Nephron (organoid): ENCODE data around the gene ROPN1.
"Not testable (repeated sequence)": the region's sequence is repeated elsewhere in the genome, so short reads cannot be mapped to it uniquely, and the experiment has no call there.

ENCODE experiments used
- H3K27ac Mint-ChIP-seq, 3 experiments: 2 replicates each; pipeline ENCODE4 v1.8.0; 2020; ENCODE audit warnings: mixed read lengths in 3 of 3, mild to moderate bottlenecking in 2 of 3, moderate library complexity in 1 of 3
- H3K27me3 Mint-ChIP-seq: 2 replicates; pipeline ENCODE4 v1.8.0; 2021; ENCODE audit warnings: low read depth, mild to moderate bottlenecking, moderate library complexity, mixed read lengths
- H3K36me3 Mint-ChIP-seq: 2 replicates; pipeline ENCODE4 v1.8.0; 2020; ENCODE audit warnings: low read depth, mixed read lengths
- H3K4me1 Mint-ChIP-seq: 2 replicates; pipeline ENCODE4 v1.8.0; 2020; ENCODE audit warnings: mixed read lengths
- H3K4me3 Mint-ChIP-seq, 3 experiments: 2 replicates each; pipeline ENCODE4 v1.8.0; 2020; ENCODE audit warnings: mild to moderate bottlenecking in 3 of 3, mixed read lengths in 3 of 3, moderate library complexity in 2 of 3
- H3K9me3 Mint-ChIP-seq: 2 replicates; pipeline ENCODE4 v1.8.0; 2020; ENCODE audit warnings: mixed read lengths
- CTCF ChIP-seq, 3 experiments: fragments of 200-600 bp; sonication (generic); IDR thresholded peaks; one replicate each; pipeline ENCODE4 v1.5.0; 2021; ENCODE audit warnings: antibody characterized with exemption in 3 of 3; ENCODE audit not compliant: unreplicated experiment in 3 of 3

ROPN1 gene

GRCh38 chr3:123991730-123992588 is at the start of gene ROPN1:
ROPN1 (minus strand) TSS chr3:123992124; CDS start chr3:123980481, 11,643 bp downstream.
- H3K27ac Mint-ChIP-seq, H3K9me3 Mint-ChIP-seq, H3K4me1 Mint-ChIP-seq, H3K36me3 Mint-ChIP-seq: not testable (repeated sequence)
- Mint-ChIP-seq H3K27me3 (peaks cover 37% of the 10 kb centered on the region), H3K4me3 (peak within 1 kb of the TSS; percentile 72 to 80 (median 80))

DNA sequence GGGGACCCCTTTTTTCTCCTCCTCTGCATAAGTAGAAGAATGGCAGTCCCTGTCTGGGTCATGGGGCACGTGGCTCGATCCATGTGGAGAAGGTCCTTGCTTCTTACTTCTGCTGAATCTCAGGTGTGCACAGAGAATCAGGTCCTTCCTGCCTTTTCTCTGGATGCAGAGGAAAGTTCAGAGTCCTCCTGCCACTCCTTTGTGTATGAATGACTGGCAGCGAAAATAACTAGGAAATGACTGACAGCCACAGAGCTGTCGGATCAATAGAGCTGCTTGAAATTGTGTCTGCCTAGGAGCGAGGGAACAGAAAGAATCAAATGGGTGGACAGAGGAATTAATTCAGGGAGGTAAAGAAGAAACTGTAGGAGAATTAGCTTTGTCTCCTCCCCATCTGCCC is 49.6 kb upstream of the ROPN1 start:
- H3K27ac Mint-ChIP-seq: no peak overlapping the region
- no peaks in the 10 kb centered on the region for H3K4me1 Mint-ChIP-seq
- no peaks in the 10 kb centered on the region for H3K27me3 Mint-ChIP-seq
- H3K36me3 Mint-ChIP-seq: no peaks in the 10 kb centered on the region
- no peaks in the 10 kb centered on the region for H3K9me3 Mint-ChIP-seq
- no peak for TF ChIP-seq CTCF (IDR thresholded peaks at IDR 0.05; ENCODE audit: unreplicated experiment in 3 of 3)
- H3K4me3 Mint-ChIP-seq: no peak overlapping the region

DNA sequence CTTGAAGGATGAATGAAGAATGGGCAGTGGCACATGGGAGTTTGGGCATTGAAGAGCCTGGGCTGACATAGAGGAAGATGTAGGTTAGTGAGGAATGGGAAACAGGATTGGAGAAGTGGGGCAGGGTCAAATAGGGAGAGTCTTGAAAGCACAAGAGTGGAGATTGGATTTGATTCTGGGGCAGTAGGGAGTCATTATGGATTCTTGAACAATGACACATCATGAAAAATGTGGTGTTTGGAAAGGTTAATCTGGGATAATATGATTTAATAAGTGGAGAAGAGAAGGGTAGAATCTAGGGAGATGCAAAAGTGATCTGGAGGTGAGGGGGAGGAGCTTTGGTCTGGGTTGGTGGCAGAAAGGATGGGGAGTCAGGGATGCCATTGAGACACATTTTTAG is 45.4 kb upstream of the ROPN1 start:
- Mint-ChIP-seq H3K9me3 (no peaks in the 10 kb centered on the region), H3K4me1 (peaks cover 14% of the 10 kb centered on the region), H3K4me3 (no peak overlapping the region), H3K27ac (no peak overlapping the region), H3K36me3 (no peaks in the 10 kb centered on the region), H3K27me3 (no peaks in the 10 kb centered on the region)
- TF ChIP-seq CTCF (IDR thresholded peaks at IDR 0.05; ENCODE audit: unreplicated experiment in 3 of 3): no peak

- Mint-ChIP-seq H3K4me1 (peaks cover 18% of the 10 kb centered on the region), H3K4me3 (peak overlapping the region in 2 of 3 experiments; percentile 6 to 97)
- not testable (repeated sequence) for H3K27me3 Mint-ChIP-seq, H3K9me3 Mint-ChIP-seq, H3K36me3 Mint-ChIP-seq, H3K27ac Mint-ChIP-seq
Observed at GRCh38 chr3:124036214-124036613, 44.3 kb upstream of the ROPN1 start.

DNA sequence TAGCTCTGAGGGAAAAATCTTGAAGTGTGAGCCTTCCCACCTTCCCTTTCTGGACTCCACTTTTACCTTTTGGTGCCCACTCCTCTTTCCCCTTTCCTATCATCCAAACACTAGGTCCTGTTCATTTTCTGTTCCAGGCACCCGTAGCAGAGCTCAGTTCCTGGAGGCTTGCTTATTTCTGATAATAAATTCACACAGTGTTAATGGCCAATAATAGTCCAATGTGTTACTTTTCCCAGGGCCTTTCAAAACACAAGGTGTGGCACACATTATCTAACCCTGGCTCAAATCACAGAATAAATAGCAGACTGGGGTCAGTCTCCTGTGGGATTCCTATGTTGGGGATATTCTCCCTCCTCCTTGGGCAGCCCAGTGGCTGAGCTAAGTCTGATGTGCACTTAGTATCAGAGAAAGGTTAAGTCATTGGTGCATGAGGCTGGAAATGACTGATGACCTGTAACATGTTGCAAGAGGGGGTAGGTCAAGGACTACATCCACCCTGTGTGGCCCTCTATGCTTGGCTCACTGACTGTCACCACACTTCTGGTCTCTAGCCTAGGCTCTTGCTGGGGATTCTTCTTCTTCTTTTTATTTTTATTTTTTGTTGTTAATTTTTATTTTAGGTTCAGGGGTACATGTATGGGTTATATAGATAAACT is 43.7 kb upstream of the ROPN1 start:
- H3K27ac Mint-ChIP-seq: peak overlapping the region; percentile 58 to 97 (median 72)
- H3K4me3 Mint-ChIP-seq: peak overlapping the region; percentile 90 to 97 (median 91)
- TF ChIP-seq CTCF (IDR thresholded peaks at IDR 0.05; ENCODE audit: unreplicated experiment in 3 of 3): no peak
- H3K27me3 Mint-ChIP-seq: no peaks in the 10 kb centered on the region
- H3K9me3 Mint-ChIP-seq: no peaks in the 10 kb centered on the region
- H3K36me3 Mint-ChIP-seq: no peaks in the 10 kb centered on the region
- H3K4me1 Mint-ChIP-seq: peaks cover 20% of the 10 kb centered on the region

- Mint-ChIP-seq H3K36me3 (no peaks in the 10 kb centered on the region), H3K4me1 (peaks cover 20% of the 10 kb centered on the region), H3K4me3 (peak overlapping the region; percentile 90 to 97 (median 91)), H3K27ac (peak overlapping the region; percentile 58 to 97 (median 72)), H3K9me3 (no peaks in the 10 kb centered on the region), H3K27me3 (no peaks in the 10 kb centered on the region)
- no peak for TF ChIP-seq CTCF (IDR thresholded peaks at IDR 0.05; ENCODE audit: unreplicated experiment in 3 of 3)
Observed at GRCh38 chr3:124034844-124035152, 42.9 kb upstream of the ROPN1 start.
